GM23248 (cell line): ENCODE data around the gene SDK2. TPM values are rescaled to one million over a fixed set of nuclear protein-coding genes. Genes with fewer than 3 reads are reported as not detected.

ENCODE experiments used
- DNase-seq: peaks from one replicate; pipeline ENCODE4 v3.0.0-alpha.2; 2015
- H2AFZ ChIP-seq: fragments of 200-600 bp; sonication (generic); 2 replicates; pipeline ENCODE4 v1.6.1; 2016; ENCODE audit warnings: antibody characterized with exemption
- H3F3A ChIP-seq: fragments of 200-600 bp; sonication (generic); 2 replicates; pipeline ENCODE4 v1.6.1; 2016; ENCODE audit warnings: mild to moderate bottlenecking, antibody characterized with exemption, mixed run types; ENCODE audit not compliant: insufficient read depth
- H3K27ac ChIP-seq: fragments of 200-600 bp; sonication (generic); 2 replicates; pipeline ENCODE4 v1.5.1; 2016; ENCODE audit warnings: mild to moderate bottlenecking
- H3K27me3 ChIP-seq: fragments of 200-600 bp; sonication (generic); replicated peaks from 2 replicates; pipeline ENCODE4 v1.6.1; 2016; ENCODE audit warnings: mild to moderate bottlenecking; ENCODE audit not compliant: insufficient read depth
- H3K36me3 ChIP-seq: fragments of 200-600 bp; sonication (generic); 2 replicates; pipeline ENCODE4 v1.6.1; 2016; ENCODE audit warnings: low read depth, mild to moderate bottlenecking
- H3K4me1 ChIP-seq: fragments of 200-600 bp; sonication (generic); 2 replicates; pipeline ENCODE4 v1.6.1; 2016; ENCODE audit warnings: mild to moderate bottlenecking; ENCODE audit not compliant: insufficient read depth
- H3K4me2 ChIP-seq: fragments of 200-600 bp; sonication (generic); one replicate; pipeline ENCODE4 v1.6.1; 2016; ENCODE audit warnings: mild to moderate bottlenecking; ENCODE audit not compliant: unreplicated experiment
- H3K4me3 ChIP-seq: fragments of 200-600 bp; sonication (generic); 2 replicates; pipeline ENCODE4 v1.5.1; 2016; ENCODE audit warnings: mild to moderate bottlenecking
- H3K79me2 ChIP-seq: fragments of 200-600 bp; sonication (generic); 2 replicates; pipeline ENCODE4 v1.6.1; 2016; ENCODE audit warnings: mild to moderate bottlenecking; ENCODE audit not compliant: insufficient read depth
- H3K9ac ChIP-seq: fragments of 200-600 bp; sonication (generic); 2 replicates; pipeline ENCODE4 v1.6.1; 2016; ENCODE audit warnings: mild to moderate bottlenecking
- H3K9me2 ChIP-seq: fragments of 200-600 bp; sonication (generic); 2 replicates; pipeline ENCODE4 v1.6.1; 2016; ENCODE audit warnings: mixed run types, mild to moderate bottlenecking, moderate library complexity; ENCODE audit not compliant: insufficient read depth
- H3K9me3 ChIP-seq: fragments of 200-600 bp; sonication (generic); one replicate; pipeline ENCODE4 v1.6.1; 2017; ENCODE audit warnings: low read depth
- H4K20me1 ChIP-seq: fragments of 200-600 bp; sonication (generic); 2 replicates; pipeline ENCODE4 v1.6.0; 2016; ENCODE audit not compliant: insufficient read depth
- EZH2 ChIP-seq: fragments of 200-600 bp; sonication (generic); IDR thresholded peaks from 2 replicates; pipeline ENCODE4 v1.6.1; 2018; ENCODE audit warnings: antibody characterized with exemption, mild to moderate bottlenecking; ENCODE audit not compliant: insufficient read depth, poor library complexity, severe bottlenecking
- EZH2phosphoT487 ChIP-seq: fragments of 200-600 bp; sonication (generic); IDR thresholded peaks from 2 replicates; pipeline ENCODE4 v1.6.1; 2018; ENCODE audit warnings: antibody characterized with exemption, moderate library complexity, mild to moderate bottlenecking, low read depth; ENCODE audit not compliant: insufficient read depth
- WGBS, 2 experiments: methylation state at CpG; one replicate each; pipeline ENCODE4 v1.1.6; 2015 to 2017; ENCODE audit warnings: low lambda C conversion rate in 2 of 2, low coverage in 1 of 2; ENCODE audit errors: missing lambda C conversion rate in 2 of 2; 5-methylcytosine and 5-hydroxymethylcytosine counted together
- in situ Hi-C: fragments of 300-500 bp; cut with MboI; formaldehyde crosslinking; loops from 2 replicates; pipeline ENCODE4 v1.15.0; 2020
- polyA plus RNA-seq: library from polyadenylated mRNA; unstranded; fragments of >200 nt; fragmentation: Nextera tagmentation; extraction: Ambion mirVana; gene quantifications from 2 replicates; pipeline ENCODE4 v1.2.1, GENCODE V29; 2016
- total RNA-seq: library from RNA; depleted of rRNA; stranded (reverse); fragments of >200 nt; shearing (Covaris generic); gene quantifications from 2 replicates; pipeline ENCODE4 v1.2.3, GENCODE V29; 2014

Gene SDK2
- total and polyA plus RNA-seq, 2 experiments from 2014 or later, result under 0.01 to 0.03 TPM

GRCh38 chr17:73667181-73667959 lies 23.1 kb upstream of the SDK2 start:
- H4K20me1 ChIP-seq, result no peaks in the 10 kb centered on the region
- H2AFZ ChIP-seq, result no peak overlapping the region
- H3K9me2 ChIP-seq, result no peaks in the 10 kb centered on the region
- no peak overlapping the region for H3K9ac ChIP-seq
- no peak overlapping the region for H3K27ac ChIP-seq
- TF ChIP-seq EZH2 (no peak), EZH2phosphoT487 (no peak)
- no peaks in the 10 kb centered on the region for H3K9me3 ChIP-seq
- H3F3A ChIP-seq, result no peaks in the 10 kb centered on the region
- no peak overlapping the region for H3K4me2 ChIP-seq
- H3K36me3 ChIP-seq, result no peaks in the 10 kb centered on the region
- no peaks in the 10 kb centered on the region for H3K79me2 ChIP-seq
- no peak for DNase-seq
- WGBS, 2 experiments, result 13 to 16% methylated on average over 9 of the region's 9 CpGs
- no peaks in the 10 kb centered on the region for H3K4me1 ChIP-seq
- in situ Hi-C loops, result no loop called here
- H3K4me3 ChIP-seq, result no peak overlapping the region
- no peaks in the 10 kb centered on the region for H3K27me3 ChIP-seq

- in situ Hi-C loops, result no loop called here
- TF ChIP-seq EZH2phosphoT487 (no peak), EZH2 (no peak)
These were observed 19.4 kb upstream of the SDK2 start for GRCh38 chr17:73663614-73664013.

GRCh38 chr17:73660366-73660765 lies 16.1 kb upstream of the SDK2 start:
- no peak overlapping the region for H3K27ac ChIP-seq
- TF ChIP-seq EZH2 (no peak), EZH2phosphoT487 (no peak)
- H3K4me2 ChIP-seq, result no peak overlapping the region
- no peaks in the 10 kb centered on the region for H3K9me2 ChIP-seq
- H3K9ac ChIP-seq, result no peak overlapping the region
- no peaks in the 10 kb centered on the region for H3F3A ChIP-seq
- no peaks in the 10 kb centered on the region for H3K79me2 ChIP-seq
- no peaks in the 10 kb centered on the region for H3K27me3 ChIP-seq
- H3K36me3 ChIP-seq, result no peaks in the 10 kb centered on the region
- DNase-seq, result no peak
- H3K4me1 ChIP-seq, result no peaks in the 10 kb centered on the region
- H3K4me3 ChIP-seq, result no peak overlapping the region
- H4K20me1 ChIP-seq, result no peaks in the 10 kb centered on the region
- H2AFZ ChIP-seq, result no peak overlapping the region
- no peaks in the 10 kb centered on the region for H3K9me3 ChIP-seq
- in situ Hi-C loops, result no loop called here
- WGBS, 2 experiments, result 22 to 27% methylated on average over 5 of the region's 5 CpGs

More at GRCh38 chr17:73663614-73664013, 19.4 kb upstream of the SDK2 start:
- WGBS, 2 experiments, result 10 to 21% methylated on average over 1 of the region's 1 CpG
- Histone ChIP-seq H3F3A (no peaks in the 10 kb centered on the region), H3K79me2 (no peaks in the 10 kb centered on the region), H3K36me3 (no peaks in the 10 kb centered on the region), H3K9me3 (no peaks in the 10 kb centered on the region), H3K27ac (no peak overlapping the region), H3K27me3 (no peaks in the 10 kb centered on the region), H3K4me1 (no peaks in the 10 kb centered on the region), H3K4me2 (no peak overlapping the region), H3K9me2 (no peaks in the 10 kb centered on the region), H4K20me1 (no peaks in the 10 kb centered on the region), H3K9ac (no peak overlapping the region), H2AFZ (no peak overlapping the region), H3K4me3 (no peak overlapping the region)
- DNase-seq, result no peak

- Histone ChIP-seq H3K4me1 (no peaks in the 10 kb centered on the region), H3K9me2 (no peaks in the 10 kb centered on the region), H3K27ac (no peak overlapping the region), H3K4me3 (no peak overlapping the region), H3K27me3 (no peaks in the 10 kb centered on the region), H3F3A (no peaks in the 10 kb centered on the region), H3K79me2 (no peaks in the 10 kb centered on the region), H3K4me2 (no peak overlapping the region), H4K20me1 (no peaks in the 10 kb centered on the region), H3K36me3 (no peaks in the 10 kb centered on the region), H3K9me3 (no peaks in the 10 kb centered on the region), H2AFZ (no peak overlapping the region), H3K9ac (no peak overlapping the region)
- DNase-seq, result no peak
- TF ChIP-seq EZH2phosphoT487 (no peak), EZH2 (no peak)
- WGBS, 2 experiments, result 64 to 67% methylated on average over 12 of the region's 12 CpGs
- in situ Hi-C loops, result no loop called here
These were observed 14.7 kb upstream of the SDK2 start for GRCh38 chr17:73658821-73659515.
